ENCODE data around the gene WNT7B.
"Not testable (repeated sequence)": the region's sequence is repeated elsewhere in the genome, so short reads cannot be mapped to it uniquely, and the experiment has no call there.

Gene WNT7B

GRCh38 chr22:46008291-46008690 is 31.3 kb upstream of the WNT7B start:
- DNase-seq, result no peak

- no peak for DNase-seq
These were observed 30.9 kb upstream of the WNT7B start for GRCh38 chr22:46007848-46008261.

- peak; percentile 79 to 87 for DNase-seq
These were observed 30.3 kb upstream of the WNT7B start for GRCh38 chr22:46007003-46007847.

- peak; percentile 89 for DNase-seq
These were observed 29.5 kb upstream of the WNT7B start for GRCh38 chr22:46006379-46007002.

- not testable (repeated sequence) for DNase-seq
These were observed 28.2 kb upstream of the WNT7B start for GRCh38 chr22:46005116-46005705.

- DNase-seq, result peak in 1 of 2 donors; percentile 26
These were observed 27.3 kb upstream of the WNT7B start for GRCh38 chr22:46004105-46004866.

- DNase-seq, result no peak
These were observed 26.5 kb upstream of the WNT7B start for GRCh38 chr22:46003271-46004091.

- peak; percentile 62 to 78 for DNase-seq
These were observed 25.9 kb upstream of the WNT7B start for GRCh38 chr22:46002757-46003270.

GRCh38 chr22:46001426-46002106 is 24.6 kb upstream of the WNT7B start:
- no peak for DNase-seq

- DNase-seq, result peak; percentile 7 to 42
These were observed 24.1 kb upstream of the WNT7B start for GRCh38 chr22:46001046-46001425.

GRCh38 chr22:46000081-46001027 is 23.4 kb upstream of the WNT7B start:
- DNase-seq, result no peak

- DNase-seq, result no peak
These were observed 22.5 kb upstream of the WNT7B start for GRCh38 chr22:45999379-45999971.

GRCh38 chr22:45998638-45999378 is 21.8 kb upstream of the WNT7B start:
- DNase-seq, result no peak

GRCh38 chr22:45997777-45998637 is 21.0 kb upstream of the WNT7B start:
- peak; percentile 74 to 76 for DNase-seq

GRCh38 chr22:45997077-45997776 is 20.3 kb upstream of the WNT7B start:
- peak; percentile 93 to 94 for DNase-seq

- peak; percentile 87 to 90 for DNase-seq
These were observed 19.5 kb upstream of the WNT7B start for GRCh38 chr22:45996241-45997076.
